ENCODE data around the gene DHX16. TPM values are rescaled to one million over a fixed set of nuclear protein-coding genes. Genes with fewer than 3 reads are reported as not detected.

Gene DHX16
- total and polyA plus RNA-seq, 2 of the 8 experiments (the other 6 are each of a cell fraction or from before 2014, with no cell fraction given), result 27.4 to 44.4 TPM

DNA sequence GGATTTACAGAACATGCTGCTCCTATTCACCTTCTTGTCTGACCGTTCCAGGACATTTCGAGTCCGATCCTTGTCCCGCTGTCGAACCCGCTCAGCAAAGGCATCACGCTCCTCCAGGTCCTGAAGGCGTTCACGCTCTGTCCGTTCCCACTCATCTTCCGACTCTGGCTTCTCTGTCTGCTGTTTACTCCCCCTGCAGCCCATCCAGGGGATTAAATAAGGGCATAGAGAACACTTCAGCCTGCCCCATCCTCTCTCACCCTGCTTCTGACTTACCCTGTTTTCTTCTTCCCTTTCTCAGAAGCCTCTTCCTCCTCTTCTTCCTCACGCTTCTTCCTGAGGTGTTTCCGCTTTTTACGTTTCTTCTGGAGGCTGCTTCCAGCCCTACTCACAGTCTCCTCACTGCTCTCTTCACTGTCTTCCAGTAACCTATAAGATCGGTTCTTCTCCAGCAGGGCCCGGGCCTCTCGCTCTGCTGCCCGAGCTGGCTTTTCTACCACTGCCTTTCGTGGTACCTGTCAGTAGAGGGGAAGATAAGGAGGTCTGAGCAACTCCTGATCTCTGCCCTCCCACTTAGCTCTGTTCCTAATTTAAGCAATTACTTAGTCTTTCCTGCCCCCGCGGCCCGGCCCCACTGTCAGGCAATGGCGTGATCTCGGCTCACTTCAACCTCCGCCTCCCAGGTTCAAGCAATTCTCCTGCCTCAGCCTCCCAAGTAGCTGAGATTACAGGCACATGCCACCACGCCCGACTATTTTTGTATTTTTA is 1.9 kb downstream of the DHX16 start:
- FAIRE-seq (no peak), DNase-seq (ENCODE audit: low read depth in 1 of 2, low spot score in 2 of 2) (no peak)
- H4K91ac ChIP-seq (replicated peaks; ENCODE audit: insufficient read length, low read length), result no peak overlapping the region
- no peak overlapping the region for H3K9ac ChIP-seq (replicated peaks in 1 of 4; ENCODE audit: extremely low read depth in 1 of 4, low read depth in 3 of 4, low read length in 3 of 4)
- ChIA-PET CTCF (ENCODE audit: partially characterized antibody) (interaction anchor here (1.8 to 3.0 kb wide), 4 partner anchors 12 to 52 kb away, joined by 8 to 12 read pairs (median 10); no protein-coding TSS in a partner anchor), POLR2A (ENCODE audit: partially characterized antibody) (interaction anchor here (0.6 to 18.7 kb wide), 7 partner anchors 11 to 132 kb away, joined by 3 to 388 read pairs (median 7); partner anchors contain the start of genes MDC1, MRPS18B, PPP1R10 and TUBB)
- H2BK20ac ChIP-seq (ENCODE audit: low read length), result no peak overlapping the region
- H3K4me2 ChIP-seq (ENCODE audit: insufficient read depth in 1 of 2, low read depth in 2 of 2, low read length in 2 of 2), result no peak overlapping the region; a peak in 1 of 4 replicates
- H3K14ac ChIP-seq (ENCODE audit: insufficient read length), result no peak overlapping the region
- no peak overlapping the region for H2AFZ ChIP-seq (ENCODE audit: low read length)
- H3K4ac ChIP-seq (replicated peaks; ENCODE audit: insufficient read length, low read depth, low read length), result no peak overlapping the region
- no peaks in the 10 kb centered on the region for H3K27me3 ChIP-seq (replicated peaks in 1 of 4; ENCODE audit: control insufficient read depth in 3 of 4, extremely low read depth in 1 of 4, insufficient read depth in 3 of 4, low read length in 3 of 4)
- H3K79me2 ChIP-seq (ENCODE audit: control insufficient read depth in 1 of 2, insufficient read depth in 2 of 2, low read length in 2 of 2), result peaks cover 0 to 4% of the 10 kb centered on the region in 2 experiments; a peak in 2 of 4 replicates
- WGBS, 2 experiments (ENCODE audit: extremely low coverage in 1 of 2, insufficient coverage in 1 of 2, insufficient read length in 1 of 2, insufficient replicate concordance in 2 of 2, low coverage in 1 of 2, low lambda C conversion rate in 2 of 2, missing lambda C conversion rate in 1 of 2), result 93% methylated on average over 27 of the region's 27 CpGs; no CpG with 5 or more reads in 1 of the 2 experiments
- H2AK5ac ChIP-seq (ENCODE audit: low read depth, low read length), result no peak overlapping the region
- H2BK120ac ChIP-seq (replicated peaks; ENCODE audit: low read depth, low read length), result no peak overlapping the region
- H2BK15ac ChIP-seq (ENCODE audit: low read length), result no peak overlapping the region
- TF ChIP-seq, protein P1, sequence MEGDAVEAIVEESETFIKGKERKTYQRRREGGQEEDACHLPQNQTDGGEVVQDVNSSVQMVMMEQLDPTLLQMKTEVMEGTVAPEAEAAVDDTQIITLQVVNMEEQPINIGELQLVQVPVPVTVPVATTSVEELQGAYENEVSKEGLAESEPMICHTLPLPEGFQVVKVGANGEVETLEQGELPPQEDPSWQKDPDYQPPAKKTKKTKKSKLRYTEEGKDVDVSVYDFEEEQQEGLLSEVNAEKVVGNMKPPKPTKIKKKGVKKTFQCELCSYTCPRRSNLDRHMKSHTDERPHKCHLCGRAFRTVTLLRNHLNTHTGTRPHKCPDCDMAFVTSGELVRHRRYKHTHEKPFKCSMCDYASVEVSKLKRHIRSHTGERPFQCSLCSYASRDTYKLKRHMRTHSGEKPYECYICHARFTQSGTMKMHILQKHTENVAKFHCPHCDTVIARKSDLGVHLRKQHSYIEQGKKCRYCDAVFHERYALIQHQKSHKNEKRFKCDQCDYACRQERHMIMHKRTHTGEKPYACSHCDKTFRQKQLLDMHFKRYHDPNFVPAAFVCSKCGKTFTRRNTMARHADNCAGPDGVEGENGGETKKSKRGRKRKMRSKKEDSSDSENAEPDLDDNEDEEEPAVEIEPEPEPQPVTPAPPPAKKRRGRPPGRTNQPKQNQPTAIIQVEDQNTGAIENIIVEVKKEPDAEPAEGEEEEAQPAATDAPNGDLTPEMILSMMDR (IDR thresholded peaks at IDR 0.05; ENCODE audit: control extremely low read depth in 1 of 3, insufficient read depth in 1 of 3, low read depth in 1 of 3, low read length in 3 of 3), result peak in 2 of 3 experiments; percentile 13 to 38; a peak in 2 of 4 replicates
- TF ChIP-seq EP300 (IDR thresholded peaks at IDR 0.05; ENCODE audit: borderline replicate concordance in 1 of 2, low read depth in 2 of 2, low read length in 2 of 2), result no peak
- no peak for TF ChIP-seq SIX5 (IDR thresholded peaks at IDR 0.05; ENCODE audit: low read depth, low read length)
- TF ChIP-seq SP4 (IDR thresholded peaks at IDR 0.05; ENCODE audit: low read length), result no peak
- no peak overlapping the region for H3K18ac ChIP-seq (ENCODE audit: extremely low read depth, low read length)
- peaks cover 4 to 12% (median 8%) of the 10 kb centered on the region in 4 experiments; a peak in 5 of 8 replicates for H3K36me3 ChIP-seq (ENCODE audit: control insufficient read depth in 2 of 4, insufficient read depth in 4 of 4, low read length in 3 of 4)
- no peak overlapping the region for H3K23ac ChIP-seq (ENCODE audit: insufficient read length)
- peaks cover 6% of the 10 kb centered on the region for H3K23me2 ChIP-seq (ENCODE audit: low read depth, low read length)
- H2BK5ac ChIP-seq (ENCODE audit: low read depth, low read length), result no peak overlapping the region
- no peaks in the 10 kb centered on the region for H3K79me1 ChIP-seq (ENCODE audit: low read depth, low read length)
- no peaks in the 10 kb centered on the region for H3K9me3 ChIP-seq (ENCODE audit: insufficient read depth in 2 of 2, low read depth in 1 of 2, low read length in 1 of 2)
- H3K56ac ChIP-seq (replicated peaks; ENCODE audit: insufficient read length, low read depth, low read length), result no peak overlapping the region
- H2BK12ac ChIP-seq (ENCODE audit: low read depth, low read length), result no peak overlapping the region
- H4K8ac ChIP-seq (ENCODE audit: extremely low read depth, insufficient read depth, low read length), result no peak overlapping the region
- no peak overlapping the region for H4K5ac ChIP-seq (ENCODE audit: insufficient read length, low read depth, low read length)
- peaks cover 0 to 2% of the 10 kb centered on the region in 2 experiments for H4K20me1 ChIP-seq (replicated peaks in 1 of 2; ENCODE audit: control insufficient read depth in 1 of 2, insufficient read depth in 2 of 2, low read length in 2 of 2)
- no peaks in the 10 kb centered on the region; a peak in 1 of 7 replicates for H3K4me1 ChIP-seq (replicated peaks in 1 of 4; ENCODE audit: control insufficient read depth in 3 of 4, insufficient read depth in 4 of 4, low read length in 3 of 4)
- H3K27ac ChIP-seq (ENCODE audit: low read depth, low read length), result no peak overlapping the region
- no peak overlapping the region for H3K4me3 ChIP-seq (ENCODE audit: extremely low read depth in 1 of 4, insufficient read depth in 2 of 4, low read depth in 3 of 4, low read length in 4 of 4)

Measured in H1 (cell line).